PFSK-1 (cell line): ENCODE data around the gene PHRF1.

Experiments
- FOXP2 ChIP-seq: optimal IDR thresholded peaks from 2 replicates; pipeline ENCODE3; 2011; ENCODE audit warnings: borderline replicate concordance, control low read depth, inconsistent platforms; ENCODE audit not compliant: insufficient read depth; ENCODE audit errors: extremely low read length, extremely low read depth
- POLR2AphosphoS5 ChIP-seq: IDR thresholded peaks from 2 replicates; pipeline ENCODE4 v1.6.1; 2012; ENCODE audit warnings: low read depth, mild to moderate bottlenecking, control low read depth, low read length, moderate library complexity
- SIN3A ChIP-seq: IDR thresholded peaks from 2 replicates; pipeline ENCODE4 v1.6.1; 2012; ENCODE audit warnings: mild to moderate bottlenecking, low read length, moderate library complexity, borderline replicate concordance; ENCODE audit not compliant: insufficient read depth

GRCh38 chr11:605286-606129, 29.2 kb downstream of the PHRF1 start:
- TF ChIP-seq FOXP2: no peak
- no peak for TF ChIP-seq SIN3A
- TF ChIP-seq POLR2AphosphoS5: no peak
